HG02852 (cell line): Measurements from ENCODE around the gene APOBEC3C.
A peak's percentile ranks its signal among the peaks of the same experiment; 100 is the strongest.
"Not testable (repeated sequence)": the region's sequence is repeated elsewhere in the genome, so short reads cannot be mapped to it uniquely, and the experiment has no call there.

Experiments used
- ATAC-seq: cut with Tn5 transposase; IDR thresholded peaks from one replicate; pipeline ENCODE4 v1.9.1; 2021; ENCODE audit warnings: mild to moderate bottlenecking, moderate library complexity; ENCODE audit not compliant: unreplicated experiment

Gene APOBEC3C

GRCh38 chr22:38981992-38982927 is 31.8 kb upstream of the APOBEC3C start, which contains the start of gene APOBEC3B:
APOBEC3B (plus strand) TSS chr22:38982347; CDS start chr22:38982454, 107 bp downstream.
- peak; percentile 65 for ATAC-seq

GRCh38 chr22:38984224-38984623 is 29.8 kb upstream of the APOBEC3C start:
- ATAC-seq: no peak

DNA sequence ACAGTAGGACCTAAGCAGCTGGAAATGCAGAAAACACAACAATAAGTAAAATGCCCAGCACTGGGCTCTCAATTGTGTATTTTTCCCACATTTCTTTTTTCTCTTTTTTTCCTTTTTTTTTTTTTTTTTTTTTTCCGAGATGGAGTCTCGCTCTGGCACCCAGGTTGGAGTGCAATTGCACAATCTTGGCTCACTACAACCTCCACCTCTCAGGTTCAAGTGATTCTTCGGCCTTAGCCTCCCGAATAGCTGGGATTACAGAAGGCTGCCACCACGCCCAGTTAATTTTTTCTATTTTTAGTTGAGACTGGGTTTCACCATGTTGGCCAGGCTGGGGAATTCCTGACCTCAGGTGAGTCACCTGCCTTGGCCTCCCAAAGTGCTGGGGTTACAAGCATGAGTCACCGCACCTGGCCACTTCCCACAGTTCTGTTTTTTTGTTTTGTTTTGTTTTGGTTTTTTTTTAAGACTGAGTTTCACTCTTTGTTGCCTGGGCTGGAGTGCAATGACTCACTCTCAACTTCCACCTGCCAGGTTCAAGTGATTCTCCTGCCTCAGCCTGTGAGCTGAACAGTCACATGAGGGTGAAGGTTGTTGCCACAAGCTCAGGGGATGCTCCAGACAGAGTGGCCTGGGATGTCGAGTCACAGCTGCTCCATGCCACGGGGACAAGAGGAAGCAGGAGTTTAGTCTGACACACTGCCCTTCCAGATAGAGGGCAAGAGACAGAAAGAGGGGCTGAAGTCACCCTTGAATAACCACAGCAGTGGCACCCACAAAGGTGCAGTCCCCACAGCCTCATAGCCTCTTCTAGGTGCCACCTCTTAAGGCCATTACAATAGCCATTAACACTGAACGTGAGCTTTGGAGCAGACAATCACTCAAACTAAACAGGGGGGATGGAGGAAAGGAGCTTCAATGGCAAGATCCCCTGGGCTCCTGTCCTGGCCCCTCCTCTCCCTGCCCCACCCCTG is 29.0 kb upstream of the APOBEC3C start:
- peak; percentile 60 for ATAC-seq

DNA sequence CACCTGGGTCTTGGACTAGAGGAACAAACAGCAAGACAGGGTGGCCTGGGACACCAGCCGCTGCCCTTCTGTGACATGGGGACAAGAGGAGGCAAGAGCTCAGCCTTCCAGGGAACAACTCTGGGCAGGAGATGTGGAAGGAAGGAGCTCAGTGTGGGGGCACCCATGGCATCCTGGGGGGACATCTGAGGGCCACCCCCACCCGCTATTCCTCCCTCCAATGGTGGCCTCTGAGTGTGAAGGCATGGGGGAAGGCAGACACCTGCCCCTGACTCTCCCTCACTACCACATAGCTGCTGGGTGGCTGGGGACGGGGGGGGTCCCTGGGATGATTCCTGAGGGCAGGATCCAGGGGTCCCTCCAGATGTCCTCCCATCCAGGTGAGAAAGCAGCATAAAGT is 27.4 kb upstream of the APOBEC3C start:
- ATAC-seq: no peak

DNA sequence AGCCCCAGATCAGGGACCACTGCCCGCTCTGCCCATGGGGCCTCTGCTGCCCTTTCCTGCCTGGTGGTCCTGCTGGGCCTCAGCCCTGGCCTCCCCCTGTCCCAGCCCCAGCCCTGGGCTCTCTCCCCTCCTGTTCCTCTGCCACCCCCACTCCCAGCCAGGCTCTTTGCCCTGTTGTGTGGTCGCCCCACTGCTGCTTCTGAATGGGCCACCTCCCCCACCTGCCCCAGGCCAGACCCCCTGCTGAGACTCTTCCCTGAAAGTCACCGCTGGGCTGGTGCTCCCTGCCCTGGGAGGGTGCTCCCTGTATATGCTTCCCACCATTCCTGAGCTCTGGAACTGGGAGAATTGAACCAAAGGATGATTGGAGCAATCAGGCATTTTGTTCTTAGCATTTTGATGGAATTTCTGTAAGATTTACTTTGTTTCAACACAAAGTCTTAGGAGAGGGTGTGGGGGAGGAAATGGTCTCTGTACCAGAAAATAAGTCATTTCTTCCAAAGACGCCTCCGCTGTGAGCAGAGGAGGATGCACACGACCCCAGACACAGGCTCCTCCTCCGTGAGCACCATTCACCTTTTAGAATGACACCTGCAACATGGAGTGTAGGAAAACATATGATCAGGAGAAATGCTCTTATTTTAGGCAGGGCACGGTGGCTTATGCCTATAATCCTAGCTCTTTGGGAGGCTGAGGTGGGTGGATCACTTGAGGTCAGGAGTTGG is 26.7 kb upstream of the APOBEC3C start:
- no peak for ATAC-seq

GRCh38 chr22:38989466-38989865 is 24.6 kb upstream of the APOBEC3C start:
- ATAC-seq: no peak

- not testable (repeated sequence) for ATAC-seq
Observed at GRCh38 chr22:38992871-38993371, 21.1 kb upstream of the APOBEC3C start.

DNA sequence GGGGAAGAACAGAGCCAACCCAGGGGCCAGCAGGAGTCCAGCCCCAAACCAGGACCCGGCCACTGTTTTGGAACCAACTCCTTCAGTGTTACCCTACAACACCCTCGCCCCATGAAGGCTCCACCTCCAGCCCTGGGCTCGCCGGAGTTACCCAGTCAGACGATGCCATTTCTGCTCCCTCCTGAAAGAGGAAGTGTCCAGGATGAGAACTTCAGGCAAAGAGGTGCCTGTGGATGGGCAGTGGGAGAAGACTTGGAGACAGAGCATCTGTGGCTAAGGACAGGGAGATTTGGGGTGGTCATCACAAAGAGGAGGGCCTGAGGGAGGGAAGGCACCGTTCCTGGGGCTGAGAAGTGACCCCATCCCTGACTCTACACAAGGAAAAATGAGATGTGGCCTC is 18.0 kb upstream of the APOBEC3C start:
- no peak for ATAC-seq

DNA sequence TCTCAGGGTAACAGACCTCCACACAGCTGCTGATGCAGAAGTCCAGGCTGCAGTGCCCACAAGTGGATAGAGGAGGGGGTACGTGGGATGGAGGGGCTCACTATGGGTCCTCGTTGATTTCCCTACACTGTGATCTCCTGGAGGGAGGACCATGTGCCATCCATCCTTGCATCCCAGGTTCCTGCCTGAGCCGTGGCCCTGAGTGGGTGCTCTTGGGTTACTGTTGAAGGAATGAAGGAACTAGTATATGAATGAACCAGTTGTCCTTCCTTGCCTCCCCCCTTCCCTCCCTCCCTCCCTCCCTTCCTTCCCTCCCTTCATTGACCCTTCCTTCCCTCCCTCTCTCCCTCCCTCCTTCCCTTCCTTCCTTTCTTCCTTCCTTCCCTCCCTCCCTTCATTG is 16.5 kb upstream of the APOBEC3C start:
- no peak for ATAC-seq

GRCh38 chr22:39003165-39003638 is 10.9 kb upstream of the APOBEC3C start:
- ATAC-seq: no peak

- ATAC-seq: no peak
Observed at GRCh38 chr22:39007177-39007576, 6.9 kb upstream of the APOBEC3C start.

- not testable (repeated sequence) for ATAC-seq
Observed at GRCh38 chr22:39008271-39008850, 5.7 kb upstream of the APOBEC3C start.

DNA sequence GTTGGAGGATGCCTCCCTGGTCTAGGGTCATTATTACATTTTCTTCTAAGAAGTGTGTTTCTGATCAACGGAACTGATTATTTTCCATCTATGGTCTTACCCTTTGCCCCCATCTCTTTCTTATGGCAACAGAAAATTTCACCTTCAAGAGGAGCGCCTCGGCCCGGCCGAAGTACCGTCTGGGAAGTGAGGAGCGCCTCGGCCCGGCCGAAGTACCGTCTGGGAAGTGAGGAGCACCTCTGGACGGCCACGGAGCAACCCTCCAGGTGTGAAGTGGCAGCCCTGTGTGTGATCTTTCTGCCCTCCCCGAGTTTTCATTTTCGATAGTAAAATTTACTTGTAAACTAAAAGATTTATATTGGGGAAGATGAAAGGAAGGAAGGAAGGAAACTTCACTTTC is 3.1 kb upstream of the APOBEC3C start:
- no peak for ATAC-seq

GRCh38 chr22:39012533-39013511 is 1.2 kb upstream of the APOBEC3C start:
- ATAC-seq: no peak

GRCh38 chr22:39013561-39013941 is 506 bp upstream of the APOBEC3C start:
- peak; percentile 15 for ATAC-seq

DNA sequence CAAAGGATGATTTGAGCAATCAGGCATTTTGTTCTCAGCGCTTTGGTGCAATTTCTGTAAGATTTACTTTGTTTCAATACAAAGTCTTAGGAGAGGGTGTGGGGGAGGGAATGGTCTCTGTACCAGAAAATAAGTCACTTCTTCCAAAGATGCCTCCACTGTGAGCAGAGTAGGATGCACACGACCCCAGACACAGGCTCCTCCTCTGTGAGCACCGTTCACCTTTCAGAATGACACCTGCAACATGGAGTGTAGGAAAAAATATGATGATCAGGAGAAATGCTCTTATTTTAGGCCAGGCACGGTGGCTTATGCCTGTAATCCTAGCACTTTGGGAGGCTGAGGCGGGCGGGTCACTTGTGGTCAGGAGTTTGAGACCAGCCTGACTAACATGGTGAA is 665 bp downstream of the APOBEC3C start:
- not testable (repeated sequence) for ATAC-seq

DNA sequence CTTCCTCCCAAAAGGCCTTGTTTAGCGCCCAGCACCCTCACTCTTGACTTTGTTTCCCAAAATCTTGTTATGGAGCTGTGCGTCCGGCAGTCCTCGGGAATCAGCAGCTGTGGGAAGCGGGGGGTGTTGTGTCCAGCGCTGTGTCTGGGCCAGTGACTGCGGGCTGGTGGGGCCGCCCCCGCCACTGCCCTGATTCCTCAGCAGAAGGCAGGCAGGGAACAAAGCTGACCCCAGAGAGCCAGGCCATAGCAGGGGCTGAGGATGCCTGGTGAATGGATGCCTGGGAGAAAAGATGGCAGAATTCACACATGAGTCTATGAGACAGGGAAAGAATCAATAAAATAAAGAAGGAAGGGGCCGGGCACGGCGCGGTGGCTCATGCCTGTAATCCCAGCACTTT is 2.5 kb downstream of the APOBEC3C start:
- ATAC-seq: no peak

DNA sequence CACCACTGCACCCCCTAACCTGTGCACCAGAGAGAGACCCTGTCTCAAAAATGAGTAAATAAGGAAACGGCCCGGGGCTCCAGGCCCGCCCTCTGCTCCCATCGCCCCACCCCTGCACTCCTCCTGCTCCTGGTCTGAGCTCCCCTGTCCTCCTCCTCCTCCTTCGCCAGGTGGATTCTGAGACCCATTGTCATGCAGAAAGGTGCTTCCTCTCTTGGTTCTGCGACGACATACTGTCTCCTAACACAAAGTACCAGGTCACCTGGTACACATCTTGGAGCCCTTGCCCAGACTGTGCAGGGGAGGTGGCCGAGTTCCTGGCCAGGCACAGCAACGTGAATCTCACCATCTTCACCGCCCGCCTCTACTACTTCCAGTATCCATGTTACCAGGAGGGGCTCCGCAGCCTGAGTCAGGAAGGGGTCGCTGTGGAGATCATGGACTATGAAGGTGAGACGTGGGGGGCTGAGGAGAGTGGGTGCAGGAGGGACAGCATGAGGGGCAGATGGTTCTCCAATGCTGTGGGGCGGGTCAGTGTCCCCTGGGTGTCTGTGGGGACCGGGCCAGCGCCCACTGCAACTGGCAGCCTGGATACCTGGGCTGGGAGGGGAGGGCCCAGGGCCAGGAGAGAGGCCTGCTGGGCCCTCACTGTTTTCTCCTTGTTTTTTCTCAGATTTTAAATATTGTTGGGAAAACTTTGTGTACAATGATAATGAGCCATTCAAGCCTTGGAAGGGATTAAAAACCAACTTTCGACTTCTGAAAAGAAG is 3.7 kb downstream of the APOBEC3C start:
- no peak for ATAC-seq
